Endothelial cell of umbilical vein (primary cell): Measurements from ENCODE around the gene MACROD2. TPM values are rescaled to one million over a fixed set of nuclear protein-coding genes. Genes with fewer than 3 reads are reported as not detected.

Experiments used
- BruUV-seq: library from RNA; stranded (reverse); fragments of 400-500 nt; replicated peaks from 2 replicates; lab custom pipeline; 2021; lab: Mats Ljungman, UMichigan
- CTCF ChIA-PET: fragments of 300-600, 350-600 bp; sonication (Branson Sonifier 250); formaldehyde crosslinking; loops from one replicate; lab custom pipeline; 2021; ENCODE audit warnings: antibody characterized with exemption, inconsistent platforms; lab: Charles Lee
- POLR2A ChIA-PET: fragments of 300-600, 350-600 bp; sonication (Branson Sonifier 250); formaldehyde crosslinking; loops from one replicate; lab custom pipeline; 2021; ENCODE audit warnings: antibody characterized with exemption, inconsistent platforms; lab: Charles Lee
- DNase-seq: peaks from one replicate; pipeline ENCODE4 v3.0.0-alpha.2; 2011; ENCODE audit warnings: low read depth, low spot score
- FAIRE-seq: peaks from 2 replicates; lab custom pipeline; 2011; peaks lifted over from hg19 to GRCh38; lab: Jason Lieb, UNC
- H2AFZ ChIP-seq: 2 replicates; pipeline ENCODE4 v1.6.0; 2012; ENCODE audit warnings: low read depth, low read length, control low read depth, inconsistent platforms
- H3K27ac ChIP-seq: 2 replicates; pipeline ENCODE4 v1.5.1; 2011; ENCODE audit warnings: low read depth, mild to moderate bottlenecking, control low read depth, low read length, moderate library complexity; ENCODE audit not compliant: insufficient read depth
- H3K27me3 ChIP-seq, 2 experiments: 2 replicates each; pipeline versions ENCODE4 v1.6.0 to v1.6.1; 2011; ENCODE audit warnings: low read length in 2 of 2, mixed read lengths in 1 of 2; ENCODE audit not compliant: control insufficient read depth in 2 of 2, insufficient read depth in 2 of 2
- H3K36me3 ChIP-seq, 2 experiments: 2 replicates in 1 of 2; 3 replicates in 1 of 2; pipeline ENCODE4 v1.5.1; 2011; ENCODE audit warnings: low read length in 2 of 2, mild to moderate bottlenecking in 1 of 2, moderate library complexity in 1 of 2; ENCODE audit not compliant: control insufficient read depth in 2 of 2, insufficient read depth in 2 of 2; ENCODE audit errors: extremely low read depth in 1 of 2
- H3K4me1 ChIP-seq: 3 replicates; pipeline ENCODE4 v1.5.1; 2011; ENCODE audit warnings: mild to moderate bottlenecking, low read length; ENCODE audit not compliant: control insufficient read depth, insufficient read depth; ENCODE audit errors: extremely low read depth
- H3K4me2 ChIP-seq: 2 replicates; pipeline ENCODE4 v1.6.1; 2011; ENCODE audit warnings: low read length, control low read depth, mixed read lengths; ENCODE audit not compliant: insufficient read depth
- H3K4me3 ChIP-seq, 3 experiments: fragments of 200-600 bp in 1 of 3; sonication (generic), shearing (Covaris generic) in 1 of 3; replicated peaks in 1 of 3; 2 replicates each; pipeline ENCODE4 v1.5.1; 2011 to 2016; ENCODE audit warnings: control low read depth in 3 of 3, low read length in 3 of 3, mild to moderate bottlenecking in 2 of 3, inconsistent platforms in 1 of 3, low read depth in 1 of 3, moderate library complexity in 1 of 3; ENCODE audit not compliant: insufficient read depth in 1 of 3
- H3K79me2 ChIP-seq: 2 replicates; pipeline ENCODE4 v1.6.0; 2012; ENCODE audit warnings: low read length, inconsistent platforms; ENCODE audit not compliant: control insufficient read depth, insufficient read depth
- H3K9ac ChIP-seq: replicated peaks from 2 replicates; pipeline ENCODE3; 2011; ENCODE audit warnings: low read length, control low read depth; ENCODE audit not compliant: insufficient read depth; ENCODE audit errors: extremely low read depth
- H3K9me1 ChIP-seq: replicated peaks from 3 replicates; pipeline ENCODE4 v1.6.0; 2011; ENCODE audit warnings: mild to moderate bottlenecking, low read length; ENCODE audit not compliant: control insufficient read depth, insufficient read depth; ENCODE audit errors: extremely low read depth
- H3K9me3 ChIP-seq: replicated peaks from 2 replicates; pipeline ENCODE4 v1.5.1; 2012; ENCODE audit warnings: low read length, inconsistent platforms; ENCODE audit not compliant: control insufficient read depth, insufficient read depth
- H4K20me1 ChIP-seq: replicated peaks from 2 replicates; pipeline ENCODE3; 2011; ENCODE audit warnings: mild to moderate bottlenecking, low read length; ENCODE audit not compliant: control insufficient read depth, insufficient read depth; ENCODE audit errors: extremely low read depth
- CTCF ChIP-seq, 2 donors: IDR thresholded peaks; 1 replicate in 1 of 2; 2 replicates in 1 of 2; pipeline ENCODE4 v1.5.1; 2011; ENCODE audit warnings: low read length in 2 of 2, mild to moderate bottlenecking in 2 of 2, moderate library complexity in 2 of 2, control low read depth in 1 of 2, inconsistent platforms in 1 of 2, low read depth in 1 of 2; ENCODE audit not compliant: insufficient read depth in 1 of 2; ENCODE audit errors: extremely low read depth in 1 of 2
- EZH2 ChIP-seq: IDR thresholded peaks from 2 replicates; pipeline ENCODE4 v1.6.1; 2012; ENCODE audit warnings: borderline replicate concordance, low read depth, mild to moderate bottlenecking, moderate library complexity, low read length, inconsistent platforms; ENCODE audit not compliant: severe bottlenecking
- FOS ChIP-seq: IDR thresholded peaks from 2 replicates; pipeline ENCODE4 v1.6.1; 2011; ENCODE audit warnings: mild to moderate bottlenecking, low read length, moderate library complexity, borderline replicate concordance; ENCODE audit not compliant: insufficient read depth
- GATA2 ChIP-seq: IDR thresholded peaks from 2 replicates; pipeline ENCODE4 v1.7.0; 2011; ENCODE audit warnings: low read depth, mild to moderate bottlenecking, moderate library complexity, mixed read lengths, low read length; ENCODE audit not compliant: insufficient read length, insufficient read depth
- JUN ChIP-seq: IDR thresholded peaks from 2 replicates; pipeline ENCODE4 v1.6.1; 2011; ENCODE audit warnings: borderline replicate concordance, low read depth; ENCODE audit not compliant: insufficient read length, insufficient read depth
- MYC ChIP-seq: IDR thresholded peaks from one replicate; pipeline ENCODE4 v1.6.1; 2011; ENCODE audit warnings: mild to moderate bottlenecking, low read depth, low read length
- POLR2A ChIP-seq: IDR thresholded peaks from 2 replicates; pipeline ENCODE4 v1.6.1; 2012; ENCODE audit warnings: low read depth, mild to moderate bottlenecking, control low read depth, low read length
- POLR2AphosphoS5 ChIP-seq: IDR thresholded peaks from 2 replicates; pipeline ENCODE4 v1.6.1; 2012; ENCODE audit warnings: low read depth, mild to moderate bottlenecking, control low read depth, low read length, moderate library complexity; ENCODE audit not compliant: insufficient read depth
- dilution Hi-C: fragments of 300-500 bp; cut with MboI; formaldehyde crosslinking; loops from one replicate; pipeline ENCODE4 v1.15.0; 2019; ENCODE audit warnings: low sequenced_read_pairs; ENCODE audit not compliant: extremely low pct_ligation_motif_present
- intact Hi-C: fragments of 100-400 bp; cut with micrococcal nuclease; formaldehyde crosslinking; loops from one replicate; pipeline ENCODE4 v1.10.0; 2022
- polyA plus RNA-seq, 4 experiments: library from polyadenylated mRNA; depleted of rRNA in 3 of 4; stranded (reverse) in 3 of 4; unstranded in 1 of 4; fragments of >200 nt; gene quantifications; 2 replicates each; pipeline versions ENCODE4 v1.2.1 to v1.2.3, GENCODE V29; 2011 to 2012; ENCODE audit warnings: missing spikeins in 1 of 4
- total RNA-seq: library from RNA; stranded (reverse); gene quantifications from 2 replicates; pipeline ENCODE4 v1.2.3, GENCODE V29; 2021
- TF ChIP-seq, protein P1 (sequence below): IDR thresholded peaks from 2 replicates; pipeline ENCODE4 v1.6.1; 2011; ENCODE audit not compliant: insufficient read depth, insufficient read length

The MACROD2 gene
- total and polyA plus RNA-seq, 2 donors (not counting 3 experiments of a cell fraction or from before 2014, with no cell fraction given) = 0.11 to 0.73 TPM

- no peak overlapping the region for H2AFZ ChIP-seq
- no peak overlapping the region for H3K4me2 ChIP-seq
- ChIA-PET POLR2A (no interaction called here), CTCF (no interaction called here)
- H3K9me3 ChIP-seq = no peaks in the 10 kb centered on the region
- H3K36me3 ChIP-seq = no peaks in the 10 kb centered on the region
- TF ChIP-seq EZH2 (no peak), MYC (no peak), GATA2 (no peak), POLR2A (no peak), POLR2AphosphoS5 (no peak), JUN (no peak), CTCF (IDR thresholded peaks at IDR 0.05; ENCODE audit: extremely low read depth in 1 of 2, insufficient read depth in 1 of 2, low read depth in 1 of 2, low read length in 2 of 2) (no peak), FOS (no peak)
- TF ChIP-seq, protein P1, sequence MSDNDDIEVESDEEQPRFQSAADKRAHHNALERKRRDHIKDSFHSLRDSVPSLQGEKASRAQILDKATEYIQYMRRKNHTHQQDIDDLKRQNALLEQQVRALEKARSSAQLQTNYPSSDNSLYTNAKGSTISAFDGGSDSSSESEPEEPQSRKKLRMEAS = no peak
- no peak for DNase-seq
- no peaks in the 10 kb centered on the region for H3K27me3 ChIP-seq
- H3K4me3 ChIP-seq = no peak overlapping the region
- H3K9me1 ChIP-seq = no peaks in the 10 kb centered on the region
- no peaks in the 10 kb centered on the region for H3K79me2 ChIP-seq
- no peaks in the 10 kb centered on the region for H3K4me1 ChIP-seq
- FAIRE-seq = no peak
- dilution Hi-C loops = no loop called here
- intact Hi-C loops = no loop called here
- BruUV-seq = no TSS peak
- H3K27ac ChIP-seq = no peak overlapping the region
- no peaks in the 10 kb centered on the region for H4K20me1 ChIP-seq
- H3K9ac ChIP-seq = no peak overlapping the region
Measured at GRCh38 chr20:15131176-15131575, 1135.9 kb downstream of the MACROD2 start.
